ENCODE measurements around the gene RAP1GDS1.

DNA sequence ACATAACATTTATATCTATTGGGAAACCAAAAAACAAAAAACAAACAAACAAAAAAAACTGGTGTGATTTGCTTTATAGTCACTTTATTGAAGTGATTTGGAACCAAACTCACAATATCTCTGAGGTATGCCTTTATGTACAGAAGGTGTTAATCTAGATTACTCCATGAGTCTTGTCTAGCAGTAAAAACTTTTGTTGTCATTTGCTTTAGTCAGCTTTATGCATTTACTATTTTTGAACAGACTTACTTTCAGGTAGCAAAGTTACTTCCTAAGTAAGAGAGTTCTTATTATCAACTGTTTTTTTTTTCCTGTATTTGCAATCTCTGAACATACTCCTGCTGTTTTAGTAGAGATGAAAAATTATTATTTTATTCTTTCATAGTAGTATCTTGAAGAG is 39.5 kb downstream of the RAP1GDS1 start:
- TF ChIP-seq TAF1 (IDR thresholded peaks at IDR 0.05; ENCODE audit: borderline replicate concordance, low read depth, low read length) (no peak), SMC3 (IDR thresholded peaks at IDR 0.05; ENCODE audit: low read depth, low read length) (no peak), FOSL2 (IDR thresholded peaks at IDR 0.05; ENCODE audit: borderline replicate concordance, low read depth) (no peak), JUND (IDR thresholded peaks at IDR 0.05) (no peak), NRF1 (IDR thresholded peaks at IDR 0.05; ENCODE audit: low read depth, low read length) (no peak), CHD2 (IDR thresholded peaks at IDR 0.05; ENCODE audit: low read length, partially characterized antibody) (no peak), POLR2AphosphoS5 (IDR thresholded peaks at IDR 0.05; ENCODE audit: low read depth, low read length) (no peak), MXI1 (IDR thresholded peaks at IDR 0.05; ENCODE audit: low read depth, low read length) (no peak), EZH2phosphoT487 (IDR thresholded peaks at IDR 0.05; ENCODE audit: borderline replicate concordance, low read depth) (no peak), FOXM1 (IDR thresholded peaks at IDR 0.05; ENCODE audit: low read depth) (no peak), GABPA (IDR thresholded peaks at IDR 0.05; ENCODE audit: low read depth) (no peak)
- TF ChIP-seq, protein P1, sequence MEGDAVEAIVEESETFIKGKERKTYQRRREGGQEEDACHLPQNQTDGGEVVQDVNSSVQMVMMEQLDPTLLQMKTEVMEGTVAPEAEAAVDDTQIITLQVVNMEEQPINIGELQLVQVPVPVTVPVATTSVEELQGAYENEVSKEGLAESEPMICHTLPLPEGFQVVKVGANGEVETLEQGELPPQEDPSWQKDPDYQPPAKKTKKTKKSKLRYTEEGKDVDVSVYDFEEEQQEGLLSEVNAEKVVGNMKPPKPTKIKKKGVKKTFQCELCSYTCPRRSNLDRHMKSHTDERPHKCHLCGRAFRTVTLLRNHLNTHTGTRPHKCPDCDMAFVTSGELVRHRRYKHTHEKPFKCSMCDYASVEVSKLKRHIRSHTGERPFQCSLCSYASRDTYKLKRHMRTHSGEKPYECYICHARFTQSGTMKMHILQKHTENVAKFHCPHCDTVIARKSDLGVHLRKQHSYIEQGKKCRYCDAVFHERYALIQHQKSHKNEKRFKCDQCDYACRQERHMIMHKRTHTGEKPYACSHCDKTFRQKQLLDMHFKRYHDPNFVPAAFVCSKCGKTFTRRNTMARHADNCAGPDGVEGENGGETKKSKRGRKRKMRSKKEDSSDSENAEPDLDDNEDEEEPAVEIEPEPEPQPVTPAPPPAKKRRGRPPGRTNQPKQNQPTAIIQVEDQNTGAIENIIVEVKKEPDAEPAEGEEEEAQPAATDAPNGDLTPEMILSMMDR (IDR thresholded peaks at IDR 0.05), result no peak
- TF ChIP-seq, protein P2, sequence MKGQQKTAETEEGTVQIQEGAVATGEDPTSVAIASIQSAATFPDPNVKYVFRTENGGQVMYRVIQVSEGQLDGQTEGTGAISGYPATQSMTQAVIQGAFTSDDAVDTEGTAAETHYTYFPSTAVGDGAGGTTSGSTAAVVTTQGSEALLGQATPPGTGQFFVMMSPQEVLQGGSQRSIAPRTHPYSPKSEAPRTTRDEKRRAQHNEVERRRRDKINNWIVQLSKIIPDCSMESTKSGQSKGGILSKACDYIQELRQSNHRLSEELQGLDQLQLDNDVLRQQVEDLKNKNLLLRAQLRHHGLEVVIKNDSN (IDR thresholded peaks at IDR 0.05; ENCODE audit: borderline replicate concordance, low read depth), result no peak
- TF ChIP-seq, protein P3, sequence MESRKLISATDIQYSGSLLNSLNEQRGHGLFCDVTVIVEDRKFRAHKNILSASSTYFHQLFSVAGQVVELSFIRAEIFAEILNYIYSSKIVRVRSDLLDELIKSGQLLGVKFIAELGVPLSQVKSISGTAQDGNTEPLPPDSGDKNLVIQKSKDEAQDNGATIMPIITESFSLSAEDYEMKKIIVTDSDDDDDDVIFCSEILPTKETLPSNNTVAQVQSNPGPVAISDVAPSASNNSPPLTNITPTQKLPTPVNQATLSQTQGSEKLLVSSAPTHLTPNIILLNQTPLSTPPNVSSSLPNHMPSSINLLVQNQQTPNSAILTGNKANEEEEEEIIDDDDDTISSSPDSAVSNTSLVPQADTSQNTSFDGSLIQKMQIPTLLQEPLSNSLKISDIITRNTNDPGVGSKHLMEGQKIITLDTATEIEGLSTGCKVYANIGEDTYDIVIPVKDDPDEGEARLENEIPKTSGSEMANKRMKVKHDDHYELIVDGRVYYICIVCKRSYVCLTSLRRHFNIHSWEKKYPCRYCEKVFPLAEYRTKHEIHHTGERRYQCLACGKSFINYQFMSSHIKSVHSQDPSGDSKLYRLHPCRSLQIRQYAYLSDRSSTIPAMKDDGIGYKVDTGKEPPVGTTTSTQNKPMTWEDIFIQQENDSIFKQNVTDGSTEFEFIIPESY (IDR thresholded peaks at IDR 0.05; ENCODE audit: borderline replicate concordance, low read depth), result no peak
